NCI-H2227 treated with DMSO at 0.1 percent for 48 hours (cell line): Measurements from ENCODE around the gene KIRREL1.

Experiments used
- DNase-seq: peaks from one replicate; lab custom pipeline; 2025; lab: John Stamatoyannopoulos, UW

Gene KIRREL1

GRCh38 chr1:157993147-157993917, at the start of gene KIRREL1:
KIRREL1 (plus strand) TSS chr1:157993645; CDS start chr1:157993677, 32 bp downstream.
- peak; percentile 46 for DNase-seq

GRCh38 chr1:157944663-157945280, 48.7 kb upstream of the KIRREL1 start:
- DNase-seq = no peak

GRCh38 chr1:157948312-157949073, 45.0 kb upstream of the KIRREL1 start:
- peak; percentile 12 for DNase-seq

GRCh38 chr1:157949074-157949354, 44.4 kb upstream of the KIRREL1 start:
- DNase-seq = no peak

GRCh38 chr1:157951230-157951629, 42.2 kb upstream of the KIRREL1 start:
- DNase-seq = no peak

- no peak for DNase-seq
Observed at GRCh38 chr1:157952601-157953000, 40.8 kb upstream of the KIRREL1 start.

GRCh38 chr1:157955221-157955620, 38.2 kb upstream of the KIRREL1 start:
- DNase-seq = no peak

- no peak for DNase-seq
Observed at GRCh38 chr1:157955857-157956256, 37.6 kb upstream of the KIRREL1 start.

GRCh38 chr1:157956732-157957131, 36.7 kb upstream of the KIRREL1 start:
- no peak for DNase-seq

GRCh38 chr1:157958263-157958662, 35.2 kb upstream of the KIRREL1 start:
- no peak for DNase-seq

- DNase-seq = no peak
Observed at GRCh38 chr1:157959750-157960149, 33.7 kb upstream of the KIRREL1 start.

- no peak for DNase-seq
Observed at GRCh38 chr1:157960773-157961172, 32.7 kb upstream of the KIRREL1 start.

- no peak for DNase-seq
Observed at GRCh38 chr1:157961805-157962762, 31.4 kb upstream of the KIRREL1 start.

GRCh38 chr1:157963713-157964112, 29.7 kb upstream of the KIRREL1 start:
- DNase-seq = peak; percentile 57

GRCh38 chr1:157965584-157965983, 27.9 kb upstream of the KIRREL1 start:
- DNase-seq = no peak

- no peak for DNase-seq
Observed at GRCh38 chr1:157966031-157966537, 27.4 kb upstream of the KIRREL1 start.

- DNase-seq = no peak
Observed at GRCh38 chr1:157967205-157967604, 26.2 kb upstream of the KIRREL1 start.

- no peak for DNase-seq
Observed at GRCh38 chr1:157968508-157968907, 24.9 kb upstream of the KIRREL1 start.

GRCh38 chr1:157968946-157969345, 24.5 kb upstream of the KIRREL1 start:
- no peak for DNase-seq

GRCh38 chr1:157969697-157970485, 23.6 kb upstream of the KIRREL1 start:
- peak; percentile 13 for DNase-seq

GRCh38 chr1:157971769-157972168, 21.7 kb upstream of the KIRREL1 start:
- DNase-seq = no peak
